GM12878 (cell line): ENCODE results near the gene CSNK1G2. TPM values are rescaled to one million over a fixed set of nuclear protein-coding genes. Genes with fewer than 3 reads are reported as not detected.

Experiments
- ATAC-seq: fragments of 200-7000 bp; cut with Tn5 transposase; 3 replicates; pipeline ENCODE4 v1.9.1; 2020; ENCODE audit warnings: mild to moderate bottlenecking, moderate library complexity
- BruUV-seq: library from RNA; stranded (reverse); fragments of 400-500 nt; replicated peaks from 2 replicates; lab custom pipeline; 2021; lab: Mats Ljungman, UMichigan
- CTCF ChIA-PET: fragments of 300-600 bp; sonication (Branson Sonifier 250); formaldehyde crosslinking; extraction: SDS; loops from one replicate; lab custom pipeline; 2021; ENCODE audit warnings: inconsistent platforms; lab: Yijun Ruan, JAX
- POLR2A ChIA-PET: fragments of 350-600 bp; formaldehyde crosslinking; extraction: SDS; loops from one replicate; lab custom pipeline; 2021; ENCODE audit warnings: inconsistent platforms; lab: Charles Lee
- RAD21 ChIA-PET: fragments of 300-600 bp; sonication (Branson Sonifier 250); formaldehyde crosslinking; loops from one replicate; lab custom pipeline; 2023; ENCODE audit warnings: antibody characterized with exemption; ENCODE audit not compliant: unreplicated experiment; lab: Charles Lee
- SMC1A ChIA-PET: fragments of 300-600 bp; sonication (Branson Sonifier 250); formaldehyde crosslinking; loops from one replicate; lab custom pipeline; 2023; ENCODE audit not compliant: unreplicated experiment, uncharacterized antibody; lab: Charles Lee
- DNase-seq: peaks from one replicate; pipeline ENCODE4 v3.0.0-alpha.2; 2011; ENCODE audit warnings: low read depth, low spot score
- FAIRE-seq: peaks from 3 replicates; lab custom pipeline; 2011; peaks lifted over from hg19 to GRCh38; lab: Jason Lieb, UNC
- H2AFZ ChIP-seq: 2 replicates; pipeline ENCODE4 v1.6.0; 2011; ENCODE audit warnings: low read depth, low read length, control low read depth; ENCODE audit not compliant: control insufficient read depth
- H3K27ac ChIP-seq: 2 replicates; pipeline ENCODE4 v1.5.1; 2011; ENCODE audit warnings: control low read depth; ENCODE audit not compliant: control insufficient read depth, insufficient read depth
- H3K27me3 ChIP-seq, 2 experiments: replicated peaks in 1 of 2; 2 replicates each; pipeline versions ENCODE4 v1.6.0 to v1.6.1; 2011; ENCODE audit warnings: low read length in 1 of 2; ENCODE audit not compliant: control insufficient read depth in 2 of 2, insufficient read depth in 2 of 2
- H3K36me3 ChIP-seq, 2 experiments: 2 replicates each; pipeline ENCODE4 v1.5.1; 2011; ENCODE audit warnings: low read length in 1 of 2; ENCODE audit not compliant: control insufficient read depth in 2 of 2, insufficient read depth in 2 of 2
- H3K4me1 ChIP-seq: 2 replicates; pipeline ENCODE4 v1.6.1; 2011; ENCODE audit warnings: mild to moderate bottlenecking, low read length, moderate library complexity, mixed read lengths; ENCODE audit not compliant: control insufficient read depth, insufficient read depth
- H3K4me2 ChIP-seq: 2 replicates; pipeline ENCODE4 v1.6.0; 2011; ENCODE audit warnings: control low read depth; ENCODE audit not compliant: control insufficient read depth, insufficient read depth
- H3K4me3 ChIP-seq: fragments of 200-600 bp; sonication (generic); 2 replicates; pipeline ENCODE4 v1.5.1; 2016
- H3K79me2 ChIP-seq: 2 replicates; pipeline ENCODE4 v1.6.0; 2011; ENCODE audit warnings: low read length; ENCODE audit not compliant: control insufficient read depth, insufficient read depth
- H3K9ac ChIP-seq: 2 replicates; pipeline ENCODE4 v1.8.0; 2011; ENCODE audit warnings: low read length, control low read depth, mixed read lengths; ENCODE audit not compliant: control insufficient read depth, insufficient read depth
- H3K9me3 ChIP-seq: replicated peaks from 3 replicates; pipeline ENCODE4 v1.5.1; 2011; ENCODE audit warnings: mild to moderate bottlenecking, low read length; ENCODE audit not compliant: control insufficient read depth, insufficient read depth
- H4K20me1 ChIP-seq: 2 replicates; pipeline ENCODE4 v1.6.0; 2011; ENCODE audit not compliant: control insufficient read depth, insufficient read depth
- GABPA ChIP-seq: IDR thresholded peaks from 2 replicates; pipeline ENCODE4 v1.6.1; 2014; ENCODE audit warnings: antibody characterized with exemption, low read depth, mild to moderate bottlenecking, inconsistent platforms
- POLR2AphosphoS5 ChIP-seq: IDR thresholded peaks from 2 replicates; pipeline ENCODE4 v1.6.1; 2011; ENCODE audit warnings: mild to moderate bottlenecking, low read length, inconsistent platforms
- SPI1 ChIP-seq: IDR thresholded peaks from 2 replicates; pipeline ENCODE4 v1.6.1; 2011; ENCODE audit warnings: low read depth, mild to moderate bottlenecking, low read length, moderate library complexity, borderline replicate concordance; ENCODE audit not compliant: insufficient read depth
- WGBS: methylation state at CpG from one replicate; pipeline ENCODE4 v1.1.6; 2016; ENCODE audit warnings: low lambda C conversion rate; ENCODE audit not compliant: insufficient replicate concordance, insufficient coverage; ENCODE audit errors: missing lambda C conversion rate; 5-methylcytosine and 5-hydroxymethylcytosine counted together
- in situ Hi-C: fragments of 300-500 bp; cut with MboI; formaldehyde crosslinking; loops from 9 replicates; pipeline ENCODE4 v1.14.3; 2018; ENCODE audit warnings: mixed read lengths
- intact Hi-C: fragments of 100-400 bp; cut with micrococcal nuclease; formaldehyde crosslinking; loops from one replicate; pipeline ENCODE4 v1.14.2; 2022; ENCODE audit not compliant: unreplicated experiment
- polyA plus RNA-seq, 11 experiments: library from polyadenylated mRNA; depleted of rRNA in 4 of 11; unstranded in 6 of 11; stranded (reverse) in 5 of 11; fragments of >200 nt; fragmentation: Nextera tagmentation in 4 of 11; fragmentation: Illumina TruSeq in 1 of 11; extraction: Ambion mirVana in 4 of 11; extraction: Trizol in 1 of 11; gene quantifications; 1 replicate in 1 of 11; 2 replicates in 10 of 11; pipeline versions ENCODE4 v1.2.1 to v1.2.3, GENCODE V29; 2011 to 2016; ENCODE audit warnings: inconsistent platforms in 2 of 11, missing spikeins in 2 of 11, low read depth in 1 of 11
- total RNA-seq, 4 experiments: library from RNA; depleted of rRNA in 3 of 4; stranded (reverse); fragments of >200 nt in 3 of 4; fragmentation: Illumina TruSeq in 1 of 4; extraction: Trizol in 1 of 4; gene quantifications; 2 replicates each; pipeline versions ENCODE4 v1.2.1 to v1.2.3, GENCODE V29; 2013 to 2021
- TF ChIP-seq, protein P1 (sequence below): fragments of 450-650 bp; IDR thresholded peaks from 2 replicates; pipeline ENCODE4 v1.6.1; 2016; ENCODE audit warnings: mild to moderate bottlenecking

The CSNK1G2 gene
- total and polyA plus RNA-seq, 10 of the 15 experiments (the other 5 are each of a cell fraction or from before 2014, with no cell fraction given) = 0.64 to 109 (median 25.0) TPM

- TF ChIP-seq POLR2AphosphoS5 (no peak), GABPA (no peak)
Observed at GRCh38 chr19:1932395-1932794, 8.6 kb upstream of the CSNK1G2 start (continued).

GRCh38 chr19:1933244-1933643, 7.7 kb upstream of the CSNK1G2 start:
- H4K20me1 ChIP-seq = no peaks in the 10 kb centered on the region
- H3K9ac ChIP-seq = no peak overlapping the region
- RAD21 ChIA-PET = interaction anchor here (0.6 to 1.0 kb wide), 3 partner anchors 36 to 109 kb away, joined by 3 read pairs; no protein-coding TSS in a partner anchor
- ATAC-seq = no peak
- intact Hi-C loops = no loop called here
- H3K36me3 ChIP-seq = no peaks in the 10 kb centered on the region
- H3K4me2 ChIP-seq = no peak overlapping the region
- SMC1A ChIA-PET = interaction anchor here (0.8 kb wide), 1 partner anchor 86 kb away, joined by 3 read pairs; no protein-coding TSS in a partner anchor
- in situ Hi-C loops = no loop called here
- peaks cover 3% of the 10 kb centered on the region; the same call in 1 of the 3 replicates for H3K9me3 ChIP-seq
- no peaks in the 10 kb centered on the region for H3K79me2 ChIP-seq
- no peaks in the 10 kb centered on the region for H3K27me3 ChIP-seq
- TF ChIP-seq SPI1 = peak; percentile 50; the same call in 1 of the 2 replicates
- TF ChIP-seq, protein P1, sequence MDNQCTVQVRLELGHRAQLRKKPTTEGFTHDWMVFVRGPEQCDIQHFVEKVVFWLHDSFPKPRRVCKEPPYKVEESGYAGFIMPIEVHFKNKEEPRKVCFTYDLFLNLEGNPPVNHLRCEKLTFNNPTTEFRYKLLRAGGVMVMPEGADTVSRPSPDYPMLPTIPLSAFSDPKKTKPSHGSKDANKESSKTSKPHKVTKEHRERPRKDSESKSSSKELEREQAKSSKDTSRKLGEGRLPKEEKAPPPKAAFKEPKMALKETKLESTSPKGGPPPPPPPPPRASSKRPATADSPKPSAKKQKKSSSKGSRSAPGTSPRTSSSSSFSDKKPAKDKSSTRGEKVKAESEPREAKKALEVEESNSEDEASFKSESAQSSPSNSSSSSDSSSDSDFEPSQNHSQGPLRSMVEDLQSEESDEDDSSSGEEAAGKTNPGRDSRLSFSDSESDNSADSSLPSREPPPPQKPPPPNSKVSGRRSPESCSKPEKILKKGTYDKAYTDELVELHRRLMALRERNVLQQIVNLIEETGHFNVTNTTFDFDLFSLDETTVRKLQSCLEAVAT = no peak
- TF ChIP-seq, all 136 proteins: peak for 1
- DNase-seq (no peak), FAIRE-seq (no peak)
- POLR2A ChIA-PET = interaction anchor here (0.6 to 1.5 kb wide), 6 partner anchors 9 to 108 kb away, joined by 3 to 5 read pairs (median 4); no protein-coding TSS in a partner anchor
- H2AFZ ChIP-seq = no peak overlapping the region
- H3K4me3 ChIP-seq = no peak overlapping the region
- peaks cover 8% of the 10 kb centered on the region for H3K4me1 ChIP-seq
- 10% methylated on average over 7 of the region's 7 CpGs for WGBS
- no TSS peak for BruUV-seq
- CTCF ChIA-PET = interaction anchor here (0.8 to 1.7 kb wide), 2 partner anchors 9 to 36 kb away, joined by 3 to 9 read pairs; no protein-coding TSS in a partner anchor
- H3K27ac ChIP-seq = no peak overlapping the region
